ENCODE results near the gene RHNO1. TPM values are rescaled to one million over a fixed set of nuclear protein-coding genes. Genes with fewer than 3 reads are reported as not detected.

RHNO1 gene
- total RNA-seq, 1 donor from 2014 or later: 16.3 TPM

DNA sequence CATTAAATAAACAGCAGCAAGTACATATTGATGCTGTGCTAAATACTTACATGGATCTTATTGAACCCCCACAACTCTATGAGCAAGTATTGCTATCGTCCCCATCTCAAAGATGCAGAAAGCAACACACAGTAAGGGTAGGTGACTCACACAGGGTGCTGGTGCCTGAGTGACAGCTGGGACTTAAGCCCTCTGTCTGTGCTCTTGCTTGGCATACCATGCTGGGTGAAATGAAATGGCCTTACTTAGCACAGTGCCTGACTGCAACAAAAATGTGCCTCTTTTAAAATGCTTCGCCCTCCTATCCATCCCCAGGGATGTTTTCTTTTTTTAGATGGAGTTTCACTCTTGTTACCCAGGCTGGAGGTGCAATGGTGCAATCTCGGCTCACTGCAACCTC, 21.0 kb upstream of the RHNO1 start:
- no peak for FAIRE-seq

DNA sequence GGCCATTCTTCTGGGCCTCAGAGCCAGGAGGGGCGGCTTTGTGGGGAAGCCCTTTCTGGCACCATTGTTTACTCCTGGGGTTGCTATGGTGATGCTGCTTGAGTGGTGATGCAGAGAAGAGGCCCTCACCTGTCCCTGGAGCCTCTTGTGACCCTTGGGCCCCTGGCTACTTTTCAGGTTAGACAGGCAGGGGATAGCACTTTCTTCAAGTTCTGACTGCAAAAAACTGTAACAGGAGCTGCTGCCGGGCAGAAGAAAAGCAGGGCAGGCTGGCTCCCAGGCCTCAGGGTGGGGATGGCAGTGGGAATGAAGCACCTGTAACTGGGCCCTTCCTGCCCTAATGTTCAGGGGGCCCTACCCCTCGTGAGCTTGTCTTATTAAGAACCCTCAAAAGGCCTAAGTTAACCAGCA, 20.0 kb upstream of the RHNO1 start, which contains the start of gene TEX52:
Gene TEX52, minus strand, starts transcription at position 19 of the 411 bp plus-strand sequence. Its CDS starts 13 bp downstream, at position 6.
- DNase-seq (ENCODE audit: low read depth): no peak
- TF ChIP-seq, protein P1, sequence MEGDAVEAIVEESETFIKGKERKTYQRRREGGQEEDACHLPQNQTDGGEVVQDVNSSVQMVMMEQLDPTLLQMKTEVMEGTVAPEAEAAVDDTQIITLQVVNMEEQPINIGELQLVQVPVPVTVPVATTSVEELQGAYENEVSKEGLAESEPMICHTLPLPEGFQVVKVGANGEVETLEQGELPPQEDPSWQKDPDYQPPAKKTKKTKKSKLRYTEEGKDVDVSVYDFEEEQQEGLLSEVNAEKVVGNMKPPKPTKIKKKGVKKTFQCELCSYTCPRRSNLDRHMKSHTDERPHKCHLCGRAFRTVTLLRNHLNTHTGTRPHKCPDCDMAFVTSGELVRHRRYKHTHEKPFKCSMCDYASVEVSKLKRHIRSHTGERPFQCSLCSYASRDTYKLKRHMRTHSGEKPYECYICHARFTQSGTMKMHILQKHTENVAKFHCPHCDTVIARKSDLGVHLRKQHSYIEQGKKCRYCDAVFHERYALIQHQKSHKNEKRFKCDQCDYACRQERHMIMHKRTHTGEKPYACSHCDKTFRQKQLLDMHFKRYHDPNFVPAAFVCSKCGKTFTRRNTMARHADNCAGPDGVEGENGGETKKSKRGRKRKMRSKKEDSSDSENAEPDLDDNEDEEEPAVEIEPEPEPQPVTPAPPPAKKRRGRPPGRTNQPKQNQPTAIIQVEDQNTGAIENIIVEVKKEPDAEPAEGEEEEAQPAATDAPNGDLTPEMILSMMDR (IDR thresholded peaks at IDR 0.05; ENCODE audit: insufficient read depth, low read length, severe bottlenecking): no peak
- Histone ChIP-seq H3K27me3 (ENCODE audit: control insufficient read depth, insufficient read depth, low read length) (no peaks in the 10 kb centered on the region), H3K4me3 (ENCODE audit: low read depth, low read length) (no peak within 1 kb of the TSS), H3K36me3 (ENCODE audit: control insufficient read depth, insufficient read depth, low read length) (peaks cover 9% of the 10 kb centered on the region)
- no peak for FAIRE-seq

More for the DNA sequence above, 21.0 kb upstream of the RHNO1 start:
- no peaks in the 10 kb centered on the region for H3K27me3 ChIP-seq (ENCODE audit: control insufficient read depth, insufficient read depth, low read length)
- TF ChIP-seq, protein P1 (IDR thresholded peaks at IDR 0.05; ENCODE audit: insufficient read depth, low read length, severe bottlenecking): no peak
- no peak overlapping the region for H3K4me3 ChIP-seq (ENCODE audit: low read depth, low read length)
- peaks cover 9% of the 10 kb centered on the region for H3K36me3 ChIP-seq (ENCODE audit: control insufficient read depth, insufficient read depth, low read length)
- no peak for DNase-seq (ENCODE audit: low read depth)

DNA sequence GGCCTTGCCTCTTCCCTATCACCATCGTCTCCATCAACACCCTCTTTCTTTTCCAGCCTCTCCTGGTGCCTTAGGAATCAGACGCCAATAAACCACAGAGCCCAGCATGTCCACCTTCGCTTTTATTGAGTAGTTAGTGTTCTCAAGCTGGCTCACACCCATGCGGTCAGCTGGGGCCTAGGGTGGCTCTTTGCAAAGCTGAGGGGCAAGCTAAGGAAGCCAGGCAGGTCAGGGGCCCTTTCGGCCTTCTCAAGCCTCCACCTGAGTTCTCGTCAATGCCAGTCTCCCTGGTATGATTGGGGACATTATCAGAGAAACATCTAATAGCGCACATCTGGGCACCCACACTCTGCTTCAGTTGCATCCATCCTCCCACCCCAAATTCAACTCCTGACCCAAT, 19.4 kb upstream of the RHNO1 start:
- H3K4me3 ChIP-seq (ENCODE audit: low read depth, low read length): no peak overlapping the region
- DNase-seq (ENCODE audit: low read depth) (no peak), FAIRE-seq (no peak)
- no peaks in the 10 kb centered on the region for H3K27me3 ChIP-seq (ENCODE audit: control insufficient read depth, insufficient read depth, low read length)
- TF ChIP-seq, protein P1 (IDR thresholded peaks at IDR 0.05; ENCODE audit: insufficient read depth, low read length, severe bottlenecking): no peak
- peaks cover 9% of the 10 kb centered on the region for H3K36me3 ChIP-seq (ENCODE audit: control insufficient read depth, insufficient read depth, low read length)

DNA sequence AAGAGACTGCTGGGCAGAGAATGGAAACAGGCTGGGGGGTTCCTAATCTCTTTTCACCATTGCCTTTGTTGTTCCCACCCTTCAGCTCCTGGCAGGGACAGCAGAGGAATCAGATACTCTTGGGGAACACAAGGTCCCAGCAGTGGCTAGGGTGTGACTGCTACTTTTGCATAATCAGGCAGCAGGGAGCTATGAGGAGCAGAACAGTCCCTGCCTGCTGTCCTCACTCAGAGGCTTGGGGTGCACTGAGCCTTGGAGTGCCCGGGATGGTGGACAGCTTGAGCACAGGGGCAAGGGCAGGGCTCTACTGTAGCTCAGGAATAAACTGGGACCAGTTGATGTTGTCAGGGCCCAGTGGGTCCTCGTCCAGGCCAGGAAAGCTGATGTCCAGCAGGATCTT, 18.7 kb upstream of the RHNO1 start:
- H3K27me3 ChIP-seq (ENCODE audit: control insufficient read depth, insufficient read depth, low read length): no peaks in the 10 kb centered on the region
- TF ChIP-seq, protein P1 (IDR thresholded peaks at IDR 0.05; ENCODE audit: insufficient read depth, low read length, severe bottlenecking): no peak
- H3K36me3 ChIP-seq (ENCODE audit: control insufficient read depth, insufficient read depth, low read length): peaks cover 11% of the 10 kb centered on the region
- FAIRE-seq: no peak
- DNase-seq (ENCODE audit: low read depth): no peak
- no peak overlapping the region for H3K4me3 ChIP-seq (ENCODE audit: low read depth, low read length)

DNA sequence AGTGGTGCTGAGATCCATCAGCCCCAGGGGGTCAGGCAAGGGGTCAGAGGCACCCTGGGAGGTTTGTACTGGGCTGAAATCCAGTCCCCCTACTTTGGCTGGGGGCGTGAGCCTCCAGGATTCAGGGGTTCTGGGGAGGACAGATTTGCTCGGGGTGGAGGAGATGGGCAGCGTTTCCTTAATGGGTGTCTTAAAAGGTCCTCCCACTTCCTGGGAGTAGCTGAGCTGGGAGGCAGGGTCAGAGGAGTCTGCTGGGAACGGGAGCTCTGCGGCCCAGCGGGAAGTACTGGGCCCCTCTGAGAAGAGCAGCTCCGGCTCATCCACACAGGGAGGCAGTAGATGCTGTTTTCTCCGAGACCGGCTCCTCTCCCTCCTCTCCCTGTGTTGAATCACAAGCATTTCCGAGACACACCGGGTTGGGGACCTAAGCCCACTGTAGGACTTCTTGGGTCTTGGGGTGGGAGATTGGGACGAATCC, 18.0 kb upstream of the RHNO1 start:
- H3K27me3 ChIP-seq (ENCODE audit: control insufficient read depth, insufficient read depth, low read length): no peaks in the 10 kb centered on the region
- peaks cover 11% of the 10 kb centered on the region for H3K36me3 ChIP-seq (ENCODE audit: control insufficient read depth, insufficient read depth, low read length)
- TF ChIP-seq, protein P1 (IDR thresholded peaks at IDR 0.05; ENCODE audit: insufficient read depth, low read length, severe bottlenecking): no peak
- no peak for DNase-seq (ENCODE audit: low read depth)
- no peak overlapping the region for H3K4me3 ChIP-seq (ENCODE audit: low read depth, low read length)
- FAIRE-seq: no peak

DNA sequence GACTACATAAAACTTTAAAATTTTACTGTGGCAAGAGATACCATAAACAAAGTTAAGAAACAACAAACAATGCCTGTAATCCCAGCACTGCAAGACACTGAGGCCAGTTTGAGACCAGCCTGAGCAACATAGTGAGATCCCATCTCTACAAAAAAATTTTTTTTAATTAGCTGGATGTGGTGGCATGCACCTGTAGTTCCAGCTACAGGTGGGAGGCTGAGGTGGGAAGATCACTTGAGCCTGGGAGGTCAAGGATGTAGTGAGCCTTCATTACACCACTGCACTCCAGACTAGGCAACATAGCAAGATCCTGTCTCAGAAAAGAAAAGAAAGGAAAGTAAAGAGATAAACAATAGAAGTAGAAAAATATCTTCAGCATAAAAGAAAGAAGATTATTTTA, 16.9 kb upstream of the RHNO1 start:
- no peak for FAIRE-seq
- H3K36me3 ChIP-seq (ENCODE audit: control insufficient read depth, insufficient read depth, low read length): peaks cover 17% of the 10 kb centered on the region

More for the DNA sequence above, 16.9 kb upstream of the RHNO1 start:
- no peak overlapping the region for H3K4me3 ChIP-seq (ENCODE audit: low read depth, low read length)
- DNase-seq (ENCODE audit: low read depth): no peak
- TF ChIP-seq, protein P1 (IDR thresholded peaks at IDR 0.05; ENCODE audit: insufficient read depth, low read length, severe bottlenecking): no peak
- H3K27me3 ChIP-seq (ENCODE audit: control insufficient read depth, insufficient read depth, low read length): no peaks in the 10 kb centered on the region
